Ovary (tissue), 9 donors: ENCODE results near the gene AP1G1. TPM values are rescaled to one million over a fixed set of nuclear protein-coding genes. Genes with fewer than 3 reads are reported as not detected.
"Not testable (repeated sequence)": the region's sequence is repeated elsewhere in the genome, so short reads cannot be mapped to it uniquely, and the experiment has no call there.

ENCODE experiments used
- DNase-seq, 5 donors: peaks; one replicate each; pipeline ENCODE4 v3.0.0-alpha.2; 2019 to 2020
- H3K27ac ChIP-seq, 2 donors: fragments of 200-600 bp; one replicate each; pipeline versions ENCODE4 v1.5.1 to v1.8.0; 2019 to 2022
- H3K27me3 ChIP-seq: fragments of 200-600 bp; one replicate; pipeline ENCODE4 v1.8.0; 2022
- H3K36me3 ChIP-seq: fragments of 200-600 bp; sonication (generic); one replicate; pipeline ENCODE4 v1.5.1; 2019
- H3K4me1 ChIP-seq: one replicate; pipeline ENCODE4 v1.8.1; 2013; ENCODE audit warnings: mild to moderate bottlenecking, moderate library complexity; ENCODE audit not compliant: insufficient read depth
- H3K4me3 ChIP-seq: fragments of 200-600 bp; sonication (generic); one replicate; pipeline ENCODE4 v1.5.1; 2017
- H3K9me3 ChIP-seq, 2 donors: fragments of 200-600 bp in 1 of 2; sonication (generic) in 1 of 2; one replicate each; pipeline versions ENCODE4 v1.5.1 to v1.8.1; 2013 to 2019; ENCODE audit warnings: mild to moderate bottlenecking in 1 of 2, moderate library complexity in 1 of 2
- EP300 ChIP-seq: sonication (generic); formaldehyde crosslinking; IDR thresholded peaks from one replicate; pipeline ENCODE4 v1.6.1; 2017; ENCODE audit warnings: antibody characterized with exemption
- POLR2A ChIP-seq: fragments of 450-650 bp; IDR thresholded peaks from one replicate; pipeline ENCODE4 v1.6.1; 2017; ENCODE audit warnings: antibody characterized with exemption, mild to moderate bottlenecking, moderate library complexity
- WGBS, 3 donors: extraction: QIAGEN DNeasy Blood & Tissue Kit in 1 of 3; methylation state at CpG; one replicate each; pipeline versions ENCODE4 v1.1.5 to v1.1.7; 2013 to 2017; 5-methylcytosine and 5-hydroxymethylcytosine counted together
- intact Hi-C, 4 donors: fragments of 100-400 bp; cut with DNase I; formaldehyde crosslinking; loops; one replicate each; pipeline versions ENCODE4 v1.11.0 to v1.15.1; 2022 to 2023
- polyA plus RNA-seq, 2 donors: library from polyadenylated mRNA; stranded (reverse); fragments of 200-250 nt in 1 of 2; fragments of 350-450 nt in 1 of 2; fragmentation: Illumina TruSeq in 1 of 2; extraction: RNeasy Lipid Tissue Mini Kit (QIAGEN cat#74804) in 1 of 2; gene quantifications; one replicate each; pipeline ENCODE4 v1.2.3, GENCODE V29; 2013 to 2014
- total RNA-seq, 7 donors: library from RNA; depleted of rRNA in 2 of 7; stranded (reverse); fragments of >200 nt in 2 of 7; fragmentation: NEBNext Ultra II Directional in 3 of 7; extraction: Animal tissue kit (Norgen Biotek cat#: 25700) in 3 of 7; gene quantifications; one replicate each; pipeline versions ENCODE4 v1.1.0 to v1.2.4, GENCODE V29; 2016 to 2023
- TF ChIP-seq, protein P1 (sequence below), 3 donors: fragments of 450-650 bp in 2 of 3; fragments of 200-600 bp in 1 of 3; IDR thresholded peaks; one replicate each; pipeline versions ENCODE4 v1.5.1 to v1.8.0; 2016 to 2022; ENCODE audit warnings: antibody characterized with exemption in 3 of 3, mild to moderate bottlenecking in 1 of 3
- donor health status: DM: no; HTN: no; CAD: no; lungs with moderate emphysema.
- donor health status: DM: no; HTN: no; CAD: no.
- donor health status: Bipolar disorder and iron deficiency.
- donor health status: DM: yes; HTN: yes; CAD: no.
- donor health status: DM: no; HTN: no; CAD: no.
- donor health status: DM: yes; HTN: yes; CAD: no.

The AP1G1 gene
- total and polyA plus RNA-seq, 9 donors, result 14.2 to 71.7 (median 54.3) TPM

DNA sequence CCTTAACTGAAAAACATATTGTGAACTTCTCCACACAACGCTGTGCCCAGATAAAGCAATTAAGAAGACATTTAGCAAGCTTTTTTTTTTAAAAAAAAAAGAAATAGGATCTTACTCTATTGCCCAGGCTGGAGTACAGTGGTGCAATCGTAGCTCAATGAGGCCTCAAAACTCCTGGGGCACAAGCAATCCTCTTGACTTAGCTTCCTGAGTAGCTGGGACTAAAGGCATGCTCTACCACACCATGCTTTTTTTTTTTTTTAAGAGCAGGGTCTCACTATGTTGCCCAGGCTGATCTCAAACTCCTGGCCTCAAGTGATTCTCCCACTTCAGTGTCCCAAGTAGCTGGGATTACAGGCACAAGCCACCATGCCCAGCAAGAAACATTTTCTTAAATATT, 20.1 kb downstream of the AP1G1 start:
- Histone ChIP-seq H3K36me3 (no peaks in the 10 kb centered on the region), H3K27ac (no peak overlapping the region), H3K27me3 (no peaks in the 10 kb centered on the region), H3K9me3 (no peaks in the 10 kb centered on the region), H3K4me1 (peaks cover 2% of the 10 kb centered on the region), H3K4me3 (no peak overlapping the region)
- 91 to 93% (median 91%) methylated on average over 2 of the region's 2 CpGs for WGBS, 3 donors
- no peak for DNase-seq
- intact Hi-C loops, result no loop called here
- TF ChIP-seq EP300, result no peak
- no peak for TF ChIP-seq POLR2A
- TF ChIP-seq, protein P1, sequence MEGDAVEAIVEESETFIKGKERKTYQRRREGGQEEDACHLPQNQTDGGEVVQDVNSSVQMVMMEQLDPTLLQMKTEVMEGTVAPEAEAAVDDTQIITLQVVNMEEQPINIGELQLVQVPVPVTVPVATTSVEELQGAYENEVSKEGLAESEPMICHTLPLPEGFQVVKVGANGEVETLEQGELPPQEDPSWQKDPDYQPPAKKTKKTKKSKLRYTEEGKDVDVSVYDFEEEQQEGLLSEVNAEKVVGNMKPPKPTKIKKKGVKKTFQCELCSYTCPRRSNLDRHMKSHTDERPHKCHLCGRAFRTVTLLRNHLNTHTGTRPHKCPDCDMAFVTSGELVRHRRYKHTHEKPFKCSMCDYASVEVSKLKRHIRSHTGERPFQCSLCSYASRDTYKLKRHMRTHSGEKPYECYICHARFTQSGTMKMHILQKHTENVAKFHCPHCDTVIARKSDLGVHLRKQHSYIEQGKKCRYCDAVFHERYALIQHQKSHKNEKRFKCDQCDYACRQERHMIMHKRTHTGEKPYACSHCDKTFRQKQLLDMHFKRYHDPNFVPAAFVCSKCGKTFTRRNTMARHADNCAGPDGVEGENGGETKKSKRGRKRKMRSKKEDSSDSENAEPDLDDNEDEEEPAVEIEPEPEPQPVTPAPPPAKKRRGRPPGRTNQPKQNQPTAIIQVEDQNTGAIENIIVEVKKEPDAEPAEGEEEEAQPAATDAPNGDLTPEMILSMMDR (IDR thresholded peaks at IDR 0.05), result no peak

DNA sequence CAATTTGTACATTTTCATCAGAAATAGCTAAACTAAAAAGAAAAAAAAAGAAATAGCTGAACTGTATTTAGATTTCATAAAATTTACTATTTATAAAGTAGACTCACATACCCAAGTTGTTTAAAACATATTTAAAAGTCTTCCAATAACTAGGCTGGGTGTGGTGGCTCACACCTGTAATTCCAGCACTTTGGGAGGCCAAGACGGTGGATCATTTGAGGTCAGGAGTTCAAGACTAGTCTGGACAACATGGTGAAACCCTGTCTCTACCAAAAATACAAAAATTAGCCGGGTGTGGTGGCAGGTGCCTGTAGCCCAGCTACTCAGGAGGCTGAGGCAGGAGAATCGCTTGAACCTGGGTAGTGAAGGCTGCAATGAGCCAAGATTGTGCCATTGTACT, 23.5 kb downstream of the AP1G1 start:
- DNase-seq, H3K9me3 ChIP-seq, H3K36me3 ChIP-seq, intact Hi-C loops, H3K4me3 ChIP-seq, H3K4me1 ChIP-seq, H3K27me3 ChIP-seq, H3K27ac ChIP-seq: not testable (repeated sequence)
- WGBS, 3 donors, result 92 to 96% (median 93%) methylated on average over 3 of the region's 3 CpGs

DNA sequence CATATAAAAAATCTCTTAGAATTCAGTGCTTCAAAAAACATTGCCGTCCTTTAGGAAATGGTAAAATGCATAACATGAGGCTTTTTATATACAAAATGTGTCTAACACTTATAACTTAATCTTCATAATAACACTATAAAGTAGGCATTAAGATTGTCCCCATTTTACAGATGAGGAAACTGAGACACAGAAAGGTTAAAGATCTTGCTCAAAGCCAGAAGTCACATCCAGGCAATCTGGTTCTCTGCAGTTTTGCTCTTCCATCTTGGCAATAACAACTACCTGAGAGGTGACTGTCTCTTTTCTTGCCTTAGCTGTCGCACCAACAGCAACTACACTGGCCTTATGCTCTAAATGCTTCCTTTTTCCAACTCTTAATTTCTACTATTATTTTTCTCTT, 24.5 kb downstream of the AP1G1 start:
- DNase-seq, result no peak
- Histone ChIP-seq H3K9me3 (no peaks in the 10 kb centered on the region), H3K4me1 (no peaks in the 10 kb centered on the region), H3K27ac (no peak overlapping the region), H3K36me3 (no peaks in the 10 kb centered on the region), H3K4me3 (no peak overlapping the region), H3K27me3 (no peaks in the 10 kb centered on the region)
- TF ChIP-seq, protein P1 (IDR thresholded peaks at IDR 0.05), result no peak
- no peak for TF ChIP-seq EP300
- TF ChIP-seq POLR2A, result no peak
- intact Hi-C loops, result no loop called here
- 90 to 91% (median 91%) methylated on average over 2 of the region's 2 CpGs for WGBS, 3 donors

DNA sequence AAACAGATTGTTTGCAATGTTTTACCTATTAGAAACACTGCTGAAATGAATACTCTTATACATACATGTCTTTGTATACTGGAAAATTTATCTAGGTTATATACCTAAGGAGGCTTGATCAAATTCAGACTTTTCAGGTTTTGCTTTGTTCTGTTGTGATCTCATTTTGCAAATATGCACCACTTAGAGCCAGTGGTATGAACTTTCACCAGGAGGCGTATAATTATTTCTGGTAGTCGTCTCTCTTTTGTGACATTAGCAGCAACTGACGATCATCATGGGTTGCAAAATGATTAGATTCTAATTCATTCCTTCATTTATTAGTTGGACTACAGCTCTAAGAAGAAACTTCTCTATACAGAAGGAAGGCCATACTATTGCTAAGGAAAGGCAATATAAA, 26.9 kb downstream of the AP1G1 start:
- H3K4me1 ChIP-seq, result no peaks in the 10 kb centered on the region
- TF ChIP-seq POLR2A, result no peak
- TF ChIP-seq, protein P1 (IDR thresholded peaks at IDR 0.05), result no peak
- TF ChIP-seq EP300, result no peak
- H3K27me3 ChIP-seq, result no peaks in the 10 kb centered on the region
- H3K9me3 ChIP-seq, result no peaks in the 10 kb centered on the region
- H3K36me3 ChIP-seq, result no peaks in the 10 kb centered on the region
- no peak for DNase-seq
- intact Hi-C loops, result no loop called here
- WGBS, 3 donors, result 39 to 50% (median 42%) methylated on average over 3 of the region's 3 CpGs
- no peak overlapping the region for H3K4me3 ChIP-seq
- H3K27ac ChIP-seq, result no peak overlapping the region

DNA sequence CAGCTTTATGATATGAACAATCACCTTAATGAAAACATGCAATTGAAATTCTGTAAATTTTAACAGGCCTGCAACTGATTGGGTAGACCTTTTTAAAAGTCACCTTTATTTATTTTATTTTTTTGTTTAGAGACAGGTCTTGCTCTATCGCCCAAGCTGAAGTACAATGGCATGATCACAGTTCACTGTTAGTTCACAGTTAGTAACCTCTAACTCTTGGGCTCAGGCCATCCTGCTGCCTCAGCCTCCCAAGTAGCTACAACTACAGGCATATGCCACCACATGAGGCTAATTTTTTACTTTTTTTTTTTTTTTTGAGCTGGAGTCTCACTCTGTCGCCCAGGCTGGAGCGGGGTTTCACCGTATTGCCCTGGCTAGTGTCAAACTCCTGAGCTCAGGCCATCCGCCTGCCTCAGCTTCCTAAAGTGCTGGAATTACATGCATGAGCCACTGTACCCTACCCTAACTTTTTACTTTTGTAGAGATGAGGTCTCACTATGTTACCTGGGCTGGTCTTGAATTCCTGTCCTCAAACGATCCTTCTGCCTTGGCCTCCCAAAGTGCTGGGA, 28.0 kb downstream of the AP1G1 start:
- 95 to 97% (median 95%) methylated on average over 6 of the region's 6 CpGs for WGBS, 3 donors

More for the DNA sequence above, 28.0 kb downstream of the AP1G1 start:
- no peak overlapping the region for H3K4me3 ChIP-seq
- intact Hi-C loops, result no loop called here
- no peaks in the 10 kb centered on the region for H3K36me3 ChIP-seq
- no peaks in the 10 kb centered on the region for H3K4me1 ChIP-seq
- H3K27ac ChIP-seq, result no peak overlapping the region
- TF ChIP-seq POLR2A, result no peak
- TF ChIP-seq, protein P1 (IDR thresholded peaks at IDR 0.05), result no peak
- no peak for DNase-seq
- no peaks in the 10 kb centered on the region for H3K9me3 ChIP-seq
- H3K27me3 ChIP-seq, result no peaks in the 10 kb centered on the region
